Coronary artery (tissue), 2 donors: ENCODE data around the gene PXMP4.

ENCODE experiments used
- DNase-seq: peaks from one replicate; pipeline ENCODE4 v3.0.0-alpha.2; 2017; ENCODE audit warnings: low spot score
- H3K27ac ChIP-seq, 2 donors: fragments of 200-600 bp; sonication (generic); one replicate each; pipeline ENCODE4 v1.5.1; 2016 to 2019
- H3K4me3 ChIP-seq: fragments of 200-600 bp; sonication (generic); 2 replicates; pipeline ENCODE4 v1.5.1; 2016; ENCODE audit warnings: mild to moderate bottlenecking, moderate library complexity
- TF ChIP-seq, protein P1 (sequence below): fragments of 200-600 bp; sonication (generic); IDR thresholded peaks from one replicate; pipeline ENCODE4 v1.5.1; 2019; ENCODE audit warnings: antibody characterized with exemption

PXMP4 gene

DNA sequence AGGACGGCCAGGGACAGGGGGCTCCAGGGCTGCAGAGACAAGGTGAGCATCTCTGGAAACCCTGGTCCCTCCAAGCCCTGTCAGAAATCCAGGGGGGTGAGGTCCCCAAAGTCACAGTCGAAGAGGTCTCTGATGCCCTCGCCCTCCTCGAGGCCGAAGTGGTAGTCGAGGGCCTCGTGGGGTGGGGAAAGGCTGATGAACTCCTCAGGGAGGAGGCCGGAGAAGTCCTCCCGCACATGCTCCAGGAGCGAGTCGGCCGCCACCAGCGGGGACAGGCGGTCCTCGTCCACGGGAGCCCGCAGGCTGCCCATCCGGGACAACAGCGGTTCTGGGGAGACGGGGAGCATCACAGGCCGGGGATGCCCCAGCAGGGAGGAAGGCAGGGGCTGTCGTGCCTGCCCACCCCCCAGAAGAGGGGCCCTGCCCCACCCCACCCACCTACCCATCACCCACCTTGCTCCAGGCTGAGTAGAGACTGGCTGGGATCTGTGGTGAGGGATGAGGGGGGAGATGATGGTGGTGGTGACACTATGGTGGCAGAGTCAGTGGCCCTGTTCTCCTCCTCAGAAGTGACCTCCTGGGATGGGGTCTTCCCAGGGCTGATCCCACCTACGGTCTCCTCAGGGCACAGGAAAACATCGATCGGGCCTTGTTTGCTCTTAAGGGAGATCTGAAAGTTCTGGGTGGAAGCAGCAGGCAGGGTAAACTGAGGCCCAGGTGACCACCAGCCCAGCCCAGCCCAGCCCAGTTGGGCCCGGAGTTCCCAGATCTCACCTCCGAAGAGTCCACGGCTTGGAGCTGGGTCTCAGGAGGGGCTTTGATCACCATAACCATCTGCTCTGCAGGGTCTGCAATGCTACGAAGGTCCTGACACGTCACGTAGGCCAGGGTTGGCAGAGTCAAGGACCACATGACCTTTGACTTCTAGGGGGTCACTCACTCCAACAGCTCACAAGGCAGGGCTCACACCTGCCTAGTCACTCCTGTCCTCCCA lies 43.2 kb downstream of the PXMP4 start:
- TF ChIP-seq, protein P1, sequence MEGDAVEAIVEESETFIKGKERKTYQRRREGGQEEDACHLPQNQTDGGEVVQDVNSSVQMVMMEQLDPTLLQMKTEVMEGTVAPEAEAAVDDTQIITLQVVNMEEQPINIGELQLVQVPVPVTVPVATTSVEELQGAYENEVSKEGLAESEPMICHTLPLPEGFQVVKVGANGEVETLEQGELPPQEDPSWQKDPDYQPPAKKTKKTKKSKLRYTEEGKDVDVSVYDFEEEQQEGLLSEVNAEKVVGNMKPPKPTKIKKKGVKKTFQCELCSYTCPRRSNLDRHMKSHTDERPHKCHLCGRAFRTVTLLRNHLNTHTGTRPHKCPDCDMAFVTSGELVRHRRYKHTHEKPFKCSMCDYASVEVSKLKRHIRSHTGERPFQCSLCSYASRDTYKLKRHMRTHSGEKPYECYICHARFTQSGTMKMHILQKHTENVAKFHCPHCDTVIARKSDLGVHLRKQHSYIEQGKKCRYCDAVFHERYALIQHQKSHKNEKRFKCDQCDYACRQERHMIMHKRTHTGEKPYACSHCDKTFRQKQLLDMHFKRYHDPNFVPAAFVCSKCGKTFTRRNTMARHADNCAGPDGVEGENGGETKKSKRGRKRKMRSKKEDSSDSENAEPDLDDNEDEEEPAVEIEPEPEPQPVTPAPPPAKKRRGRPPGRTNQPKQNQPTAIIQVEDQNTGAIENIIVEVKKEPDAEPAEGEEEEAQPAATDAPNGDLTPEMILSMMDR, result no peak
- H3K27ac ChIP-seq, result peak overlapping the region; percentile 23 to 95
- DNase-seq, result no peak

DNA sequence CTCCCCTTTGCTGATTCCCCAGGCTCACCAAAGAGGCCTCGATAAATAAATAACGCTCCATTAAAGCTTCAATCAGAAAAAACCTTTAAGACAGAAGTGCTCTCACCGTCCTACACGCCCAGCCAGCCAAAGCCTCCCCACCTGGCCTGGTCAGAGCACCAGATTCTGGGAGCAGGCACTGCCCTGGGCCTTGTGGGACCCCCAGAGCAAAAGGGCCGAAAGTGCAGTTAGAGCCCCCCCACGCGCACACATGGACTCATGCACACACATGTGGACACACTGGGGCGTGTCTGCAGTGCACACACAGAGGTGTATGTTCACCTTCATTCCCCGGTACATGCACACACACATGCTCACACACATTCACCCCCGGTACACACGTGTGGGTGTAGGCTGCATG lies 44.0 kb downstream of the PXMP4 start:
- H3K27ac ChIP-seq, result peak overlapping the region; percentile 95
- TF ChIP-seq, protein P1, result no peak
- no peak overlapping the region for H3K4me3 ChIP-seq
- DNase-seq, result no peak

More for the DNA sequence above, 43.2 kb downstream of the PXMP4 start:
- no peak overlapping the region for H3K4me3 ChIP-seq

DNA sequence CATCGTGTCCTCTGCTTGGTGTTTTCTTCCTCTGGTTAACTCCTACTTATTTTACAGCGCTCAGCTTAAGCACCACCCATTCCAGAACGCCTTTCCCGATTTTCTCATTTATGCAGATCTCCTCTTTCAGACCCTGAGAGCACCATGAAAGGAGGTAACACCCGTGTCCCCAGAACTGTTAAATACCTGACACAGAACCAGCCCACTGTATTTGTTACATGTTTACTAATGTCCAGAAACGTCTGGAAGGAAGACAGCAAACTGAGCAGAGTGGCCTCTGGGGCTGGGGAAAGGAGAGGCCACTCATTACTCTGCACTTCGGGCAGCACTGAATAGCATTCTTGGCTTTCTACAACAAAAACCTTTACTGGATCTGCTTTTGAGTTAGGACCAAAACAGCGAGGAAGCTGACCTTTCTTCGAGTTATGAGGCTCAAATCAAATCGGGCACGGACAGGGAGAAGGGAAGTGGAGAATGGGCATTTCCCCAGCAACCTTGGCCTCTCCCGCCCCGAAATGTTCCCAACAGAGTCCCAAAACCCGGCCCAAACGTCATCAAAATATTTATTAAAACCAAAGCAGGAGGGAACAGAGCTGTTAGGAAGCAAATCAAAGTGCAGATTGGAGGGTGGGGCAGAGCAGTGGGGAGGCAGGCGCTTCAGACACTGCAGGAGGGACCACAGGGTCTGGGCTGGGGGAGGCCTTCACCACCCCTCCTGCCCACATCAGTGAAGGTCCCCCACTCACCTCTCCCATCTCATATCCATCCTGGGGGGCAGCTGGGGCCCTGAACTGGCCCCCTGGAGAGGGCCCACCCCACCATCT lies 44.8 kb downstream of the PXMP4 start:
- H3K4me3 ChIP-seq, result peak overlapping the region; percentile 87
- peak overlapping the region; percentile 95 for H3K27ac ChIP-seq
- TF ChIP-seq, protein P1, result no peak
- DNase-seq, result no peak

DNA sequence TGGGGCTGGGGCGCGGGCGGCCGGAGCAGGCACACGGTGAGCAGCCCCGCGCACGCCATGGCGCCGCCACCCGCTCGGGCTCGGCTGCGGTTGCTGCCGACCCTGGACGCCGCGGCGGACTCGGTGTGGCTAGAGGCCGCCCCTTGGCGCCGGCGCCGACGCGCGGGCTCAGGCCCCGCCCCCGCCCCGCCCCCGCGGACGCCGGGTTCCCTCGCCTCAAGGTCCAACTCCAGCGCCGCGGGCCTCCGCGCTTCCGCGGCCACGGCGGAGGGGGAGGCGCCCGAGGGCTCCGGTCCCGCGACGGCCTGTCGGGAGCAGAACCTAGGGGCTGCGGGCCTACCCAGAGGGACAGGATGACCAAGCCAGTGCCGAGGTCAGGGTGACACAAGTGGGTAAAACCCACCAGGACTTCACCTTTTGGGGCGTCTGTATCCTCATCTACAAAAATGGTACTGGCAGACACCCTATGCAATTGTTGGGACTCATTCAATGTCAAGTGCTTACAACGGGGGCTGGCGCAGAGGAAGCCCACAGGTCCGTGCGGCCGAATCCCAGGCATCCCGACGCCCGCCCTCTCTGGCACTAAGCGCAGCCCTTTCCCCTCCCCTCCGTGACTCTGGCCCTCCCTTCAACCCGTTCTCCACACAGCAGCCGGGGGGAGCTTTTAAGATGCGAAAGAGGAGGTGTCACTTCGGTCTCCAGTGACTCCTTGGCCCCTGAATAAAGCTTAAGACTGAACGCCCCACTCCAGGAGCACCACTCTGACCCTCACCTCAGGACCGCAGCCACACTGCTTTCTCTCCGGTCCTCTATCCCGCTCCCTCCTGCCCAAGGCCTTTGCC lies 45.6 kb downstream of the PXMP4 start, which contains the start of gene NECAB3:
Gene NECAB3 (minus strand): TSS at position 135 of the 842 bp plus-strand sequence. CDS start 76 bp downstream, at position 59.
- peak; percentile 90 for DNase-seq
- Histone ChIP-seq H3K27ac (peak within 1 kb of the TSS; percentile 95), H3K4me3 (peak within 1 kb of the TSS; percentile 87)
- TF ChIP-seq, protein P1, result no peak

DNA sequence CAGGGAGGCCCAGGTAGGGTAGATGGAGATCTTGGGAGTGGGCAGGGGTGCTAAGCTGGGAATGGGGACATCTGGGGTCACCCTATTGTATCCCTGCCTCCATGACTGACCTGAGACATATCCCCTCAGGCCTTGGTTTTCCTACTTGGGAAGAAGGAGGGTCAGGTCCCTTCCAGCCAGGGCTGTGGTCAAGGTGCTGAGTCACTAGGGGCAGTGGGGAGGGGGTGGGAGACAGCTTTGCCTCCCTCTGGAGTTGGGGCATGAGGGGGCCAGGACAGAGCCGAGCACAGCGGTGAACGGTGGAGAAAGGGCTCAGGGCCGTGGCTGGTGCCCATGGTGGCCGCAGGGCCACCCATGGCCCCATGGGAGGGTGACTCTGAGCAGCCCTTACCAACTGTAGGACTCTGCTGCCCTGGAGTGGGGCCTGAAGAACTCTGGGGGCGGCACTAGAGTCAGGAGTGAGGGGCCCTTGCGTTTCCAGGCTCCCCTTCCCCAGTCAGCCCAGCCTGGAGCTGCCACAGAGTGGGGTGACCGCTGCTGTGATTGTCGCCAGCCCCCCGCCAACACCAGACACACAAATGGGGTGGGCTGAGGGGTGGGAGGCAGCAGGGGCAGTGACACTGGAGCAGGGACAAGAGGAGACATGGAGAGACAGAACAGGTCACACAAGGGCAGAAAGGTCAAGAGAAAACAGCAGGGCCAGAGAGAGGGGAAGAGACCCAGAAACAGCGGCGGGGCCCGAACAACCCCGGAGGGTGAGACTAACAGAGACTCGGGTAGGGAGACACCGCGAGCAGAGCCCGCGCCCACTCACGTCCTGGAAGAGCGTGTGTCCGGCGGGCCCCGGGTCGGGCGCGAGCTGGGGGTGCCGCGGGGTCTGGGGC lies 46.5 kb downstream of the PXMP4 start:
- Histone ChIP-seq H3K4me3 (peak overlapping the region; percentile 87), H3K27ac (peak overlapping the region; percentile 95)
- no peak for DNase-seq
- TF ChIP-seq, protein P1, result no peak

DNA sequence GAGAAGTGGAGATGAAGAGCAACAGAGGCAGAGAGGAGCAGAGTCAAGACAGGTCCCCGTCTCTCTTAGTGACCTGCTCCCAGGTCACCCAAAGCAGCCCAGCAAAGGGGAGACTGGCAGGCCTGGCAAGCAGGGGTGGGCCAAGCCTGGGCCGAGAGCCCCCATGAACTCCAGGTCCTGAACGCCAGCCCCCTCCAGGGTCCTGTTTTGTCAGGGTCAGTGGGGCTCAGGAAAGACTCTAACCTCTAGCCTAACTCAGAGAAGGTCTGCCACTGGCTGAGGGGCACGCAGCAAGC lies 47.0 kb downstream of the PXMP4 start:
- TF ChIP-seq, protein P1, result no peak
- H3K27ac ChIP-seq, result peak overlapping the region; percentile 95
- DNase-seq, result no peak
- H3K4me3 ChIP-seq, result peak overlapping the region; percentile 87
